ENCODE data around the gene LCN10.

LCN10 gene

DNA sequence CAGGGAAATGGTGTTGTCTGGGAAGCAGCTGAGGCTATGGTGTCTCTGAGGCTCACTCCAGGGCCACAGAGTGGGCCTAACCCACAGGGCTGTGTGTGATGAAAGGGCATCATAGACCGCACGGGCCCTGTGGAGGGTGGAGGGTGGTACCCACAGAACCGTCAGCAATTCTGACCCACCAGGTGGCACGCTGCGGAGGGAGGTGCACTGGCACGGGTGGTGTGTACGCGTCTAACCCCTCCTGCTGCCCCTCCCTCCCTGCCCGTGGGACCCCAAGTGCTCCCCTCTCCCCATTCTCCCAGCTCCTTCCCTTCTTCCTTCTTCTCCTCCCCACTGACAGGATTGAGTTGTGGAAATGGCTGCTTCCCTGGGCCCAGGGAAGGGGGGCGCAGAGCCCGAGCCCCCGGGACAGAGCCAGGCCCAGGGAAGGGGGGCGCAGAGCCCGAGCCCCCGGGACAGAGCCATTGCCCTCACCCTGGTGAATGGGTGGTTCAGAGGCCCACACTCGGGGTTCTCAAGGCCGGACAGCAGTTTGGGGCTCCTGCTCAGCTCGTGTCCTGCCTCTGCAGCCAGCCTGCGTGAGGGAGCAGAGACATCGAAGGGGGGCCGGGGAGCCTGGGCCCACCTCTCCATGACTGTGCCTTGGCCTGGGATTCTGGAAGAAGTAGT lies 6.8 kb downstream of the LCN10 start:
- no peak for DNase-seq

- DNase-seq, result no peak
Observed at GRCh38 chr9:136734837-136735496, 7.8 kb downstream of the LCN10 start.

DNA sequence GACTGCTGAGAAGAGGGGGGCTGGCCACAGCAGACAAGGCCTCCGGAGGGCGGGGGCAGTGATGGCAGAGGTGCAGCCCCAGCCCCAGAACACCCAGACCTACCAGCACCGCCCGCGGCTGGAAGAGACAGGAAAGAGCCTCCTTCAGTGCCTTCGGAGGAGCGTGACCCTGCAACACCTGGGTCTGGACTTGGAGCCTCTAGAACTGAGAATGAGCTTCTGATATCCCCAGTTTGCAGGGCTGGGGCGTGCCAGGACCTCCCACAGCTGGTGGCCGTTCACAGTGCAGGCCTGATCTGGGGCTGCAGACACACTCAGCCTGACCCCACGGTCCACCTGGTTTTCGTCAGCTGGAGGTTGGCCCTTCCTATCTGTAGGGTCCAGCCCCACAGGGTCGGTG lies 9.1 kb downstream of the LCN10 start:
- DNase-seq, result no peak

DNA sequence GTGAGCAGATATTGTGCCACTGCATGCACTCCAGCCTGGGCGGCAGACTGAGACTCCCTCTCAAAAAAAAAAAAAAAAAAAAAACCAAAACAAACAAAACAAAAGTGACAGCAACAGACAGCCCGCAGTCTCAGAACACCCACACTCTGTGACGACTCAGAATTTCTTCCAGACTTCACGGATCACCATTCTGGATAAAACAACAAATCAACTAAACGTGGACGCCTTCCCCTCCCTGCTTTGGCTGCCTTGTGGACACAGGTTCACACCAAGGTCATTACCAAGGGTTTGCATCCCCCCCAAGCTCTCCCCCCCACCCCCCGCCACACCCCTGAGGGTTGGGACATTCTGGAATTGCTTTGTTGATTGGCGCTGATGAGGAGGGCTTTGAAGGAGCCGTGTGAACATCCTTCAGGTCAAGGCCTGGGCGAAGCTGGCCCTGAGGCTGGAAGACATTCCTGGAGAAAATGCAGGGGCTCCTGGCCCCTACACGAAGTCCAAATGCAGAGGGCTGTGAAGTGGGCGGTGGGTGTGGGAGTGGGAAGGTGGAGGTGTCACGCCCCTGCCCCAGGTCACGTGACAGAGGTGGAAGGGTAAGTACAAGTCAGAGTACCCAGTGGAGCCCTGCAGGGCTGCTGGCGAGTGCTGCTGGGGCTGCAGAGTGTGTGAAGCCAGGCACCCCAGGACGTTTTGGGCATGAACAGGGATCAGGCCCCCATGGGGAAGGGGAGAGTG lies 10.1 kb downstream of the LCN10 start:
- no peak for DNase-seq

- no peak for DNase-seq
Observed at GRCh38 chr9:136729926-136730325, 12.8 kb downstream of the LCN10 start.

- peak; percentile 18 for DNase-seq
Observed at GRCh38 chr9:136729144-136729543, 13.6 kb downstream of the LCN10 start.

GRCh38 chr9:136728548-136729123 lies 14.1 kb downstream of the LCN10 start:
- DNase-seq, result no peak

- DNase-seq, result peak; percentile 45
Observed at GRCh38 chr9:136728080-136728547, 14.6 kb downstream of the LCN10 start.

GRCh38 chr9:136726631-136727191 lies 16.0 kb downstream of the LCN10 start:
- DNase-seq, result no peak

GRCh38 chr9:136726118-136726517 lies 16.6 kb downstream of the LCN10 start:
- no peak for DNase-seq

- DNase-seq, result no peak
Observed at GRCh38 chr9:136725612-136726011, 17.1 kb downstream of the LCN10 start.

- no peak for DNase-seq
Observed at GRCh38 chr9:136724772-136725171, 18.0 kb downstream of the LCN10 start.

- DNase-seq, result no peak
Observed at GRCh38 chr9:136723989-136724388, 18.8 kb downstream of the LCN10 start.

DNA sequence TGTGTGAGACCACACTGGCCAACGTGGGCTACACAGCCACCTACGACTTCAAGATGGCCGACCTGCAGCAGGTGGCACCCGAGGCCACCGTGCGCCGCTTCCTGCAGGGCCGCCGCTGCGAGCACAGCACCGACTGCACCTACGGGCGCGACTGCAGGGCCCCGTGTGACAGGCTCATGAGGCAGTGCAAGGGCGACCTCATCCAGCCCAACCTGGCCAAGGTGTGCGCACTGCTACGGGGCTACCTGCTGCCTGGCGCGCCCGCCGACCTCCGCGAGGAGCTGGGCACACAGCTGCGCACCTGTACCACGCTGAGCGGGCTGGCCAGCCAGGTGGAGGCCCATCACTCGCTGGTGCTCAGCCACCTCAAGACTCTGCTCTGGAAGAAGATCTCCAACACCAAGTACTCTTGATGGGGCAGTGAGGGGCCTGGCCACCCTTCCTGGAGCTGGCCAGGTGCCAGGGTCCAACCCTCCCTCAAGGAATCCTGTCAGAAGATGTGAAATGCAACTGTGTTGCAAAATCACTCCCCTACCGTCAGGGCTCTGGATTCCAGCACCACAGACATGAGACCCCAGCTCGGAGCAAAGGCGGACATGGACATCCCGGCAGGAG lies 19.3 kb downstream of the LCN10 start:
- DNase-seq, result no peak

DNA sequence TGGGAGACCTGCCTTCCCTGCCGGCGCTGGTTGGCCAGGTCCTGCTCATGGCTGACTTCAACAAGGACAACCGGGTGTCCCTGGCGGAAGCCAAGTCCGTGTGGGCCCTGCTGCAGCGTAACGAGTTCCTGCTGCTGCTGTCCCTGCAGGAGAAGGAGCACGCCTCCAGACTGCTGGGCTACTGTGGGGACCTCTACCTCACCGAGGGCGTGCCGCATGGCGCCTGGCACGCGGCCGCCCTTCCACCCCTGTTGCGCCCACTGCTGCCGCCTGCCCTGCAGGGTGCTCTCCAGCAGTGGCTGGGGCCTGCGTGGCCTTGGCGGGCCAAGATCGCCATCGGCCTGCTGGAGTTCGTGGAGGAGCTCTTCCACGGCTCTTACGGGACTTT lies 19.8 kb downstream of the LCN10 start:
- DNase-seq, result no peak

DNA sequence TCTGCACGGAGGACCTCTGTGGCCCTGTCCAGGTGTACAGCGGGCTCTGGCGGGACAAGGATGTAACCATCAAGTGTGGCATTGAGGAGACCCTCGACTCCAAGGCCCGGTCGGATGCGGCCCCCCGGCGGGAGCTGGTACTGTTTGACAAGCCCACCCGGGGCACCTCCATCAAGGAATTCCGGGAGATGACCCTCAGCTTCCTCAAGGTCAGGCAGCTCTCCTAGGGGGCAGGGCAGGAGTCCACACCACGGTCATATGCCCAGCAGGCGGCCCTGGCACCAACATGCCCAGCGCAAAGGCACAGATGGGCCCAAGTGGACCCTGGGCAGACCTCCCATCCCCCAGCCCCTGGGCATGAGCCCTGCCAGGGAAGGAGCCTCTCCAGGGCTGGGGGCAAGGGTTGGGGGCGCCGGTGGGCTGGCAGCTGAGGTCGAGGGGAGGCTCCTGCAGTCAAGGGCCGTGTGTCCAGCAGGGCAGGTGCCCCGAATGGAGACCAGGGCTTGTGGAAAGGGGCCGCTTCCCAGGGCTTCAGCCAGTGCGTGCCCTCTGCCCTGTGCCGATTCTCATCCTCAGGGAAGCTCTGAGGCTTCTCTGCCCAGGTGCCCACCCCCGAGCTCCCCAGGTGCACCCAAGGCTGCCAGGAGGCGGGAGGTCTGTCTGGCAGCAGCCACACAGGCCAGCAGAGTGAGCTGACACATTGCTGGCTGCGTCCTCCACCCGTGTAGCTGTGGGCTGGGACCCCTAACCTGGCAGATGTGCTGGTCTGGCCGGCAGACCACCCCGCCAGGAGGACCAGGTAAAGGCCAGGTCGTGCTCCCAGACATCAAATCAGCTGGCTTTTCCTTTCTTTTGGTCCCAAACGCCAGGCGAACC lies 20.4 kb downstream of the LCN10 start:
- no peak for DNase-seq

DNA sequence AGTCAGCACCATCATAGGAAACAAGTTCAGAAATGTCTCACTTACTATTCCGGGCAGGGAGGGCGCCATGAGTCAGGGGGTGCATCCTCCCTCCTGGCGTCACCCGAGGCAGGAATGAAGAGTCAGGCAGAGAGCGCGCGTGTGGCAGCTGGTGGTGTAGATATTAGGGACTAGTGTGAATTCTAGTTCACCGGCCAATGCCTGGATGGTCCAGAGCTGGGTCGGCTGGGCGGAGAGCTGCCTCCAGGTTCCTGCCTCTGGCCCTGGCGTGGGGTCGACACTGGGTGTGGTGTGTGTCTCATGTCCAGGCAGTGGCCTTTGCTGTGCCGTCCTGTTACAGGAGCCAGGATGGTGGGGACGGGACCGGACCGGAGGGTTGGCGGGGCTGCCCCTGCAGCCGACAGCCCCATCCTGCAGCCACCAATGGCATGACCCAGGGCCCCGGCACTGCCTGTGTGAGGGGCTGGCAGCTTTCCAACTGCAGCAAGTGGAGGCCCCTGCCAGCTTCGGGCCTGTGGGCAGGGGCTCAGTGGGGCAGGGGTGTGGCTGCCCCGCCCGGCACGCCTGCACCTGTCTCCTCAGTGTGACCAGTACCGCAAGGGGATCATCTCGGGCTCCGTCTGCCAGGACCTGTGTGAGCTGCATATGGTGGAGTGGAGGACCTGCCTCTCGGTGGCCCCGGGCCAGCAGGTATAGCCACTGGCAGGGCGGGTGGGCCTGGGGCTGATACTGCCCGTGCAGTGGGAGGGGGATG lies 21.2 kb downstream of the LCN10 start:
- no peak for DNase-seq

- DNase-seq, result no peak
Observed at GRCh38 chr9:136720898-136721338, 21.8 kb downstream of the LCN10 start.

DNA sequence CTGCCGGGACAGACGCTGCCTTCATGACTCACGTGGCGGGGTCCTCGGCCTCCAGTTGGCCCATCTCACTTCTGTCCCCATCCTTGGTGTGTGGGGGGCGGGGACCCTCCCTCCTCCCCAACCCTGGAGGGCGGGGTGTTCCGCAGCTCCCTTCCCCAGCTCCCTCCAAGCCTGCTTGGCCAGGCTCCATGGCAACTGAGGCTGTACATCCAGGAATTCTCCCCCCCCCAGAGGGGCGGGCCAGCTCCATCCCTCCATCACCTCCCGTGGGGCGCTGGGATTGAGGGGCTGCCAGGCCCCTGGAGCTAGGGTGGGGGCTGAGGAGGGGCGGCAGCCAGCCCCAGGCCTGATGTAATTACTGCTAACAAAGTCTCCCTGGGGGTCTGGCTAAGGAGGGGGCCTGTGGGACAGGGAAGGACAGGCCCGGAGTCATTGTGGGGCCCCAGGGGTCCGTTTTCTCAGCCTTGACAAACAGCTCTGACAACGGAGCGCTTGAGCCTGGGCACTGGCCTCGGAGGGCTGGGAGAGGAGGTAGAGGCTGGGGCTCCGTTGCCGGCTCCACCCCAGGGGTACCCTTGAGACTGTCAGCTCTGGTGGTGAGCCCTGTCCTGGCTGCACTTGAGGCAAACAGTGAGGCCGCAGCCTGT lies 22.4 kb downstream of the LCN10 start:
- no peak for DNase-seq

- peak; percentile 18 for DNase-seq
Observed at GRCh38 chr9:136719195-136719880, 23.4 kb downstream of the LCN10 start.
